Erythroblast (primary cell): Measurements from ENCODE around the gene ZNF628.

Source experiments
- GATA1 ChIP-seq: IDR thresholded peaks from 2 replicates; pipeline ENCODE4 v1.6.1; 2011; ENCODE audit warnings: low read depth, mild to moderate bottlenecking, control low read depth, low read length, moderate library complexity
- POLR2A ChIP-seq: IDR thresholded peaks from 2 replicates; pipeline ENCODE4 v1.6.1; 2011; ENCODE audit warnings: mild to moderate bottlenecking, low read length

- TF ChIP-seq POLR2A (no peak), GATA1 (no peak)
These were observed 15.3 kb downstream of the ZNF628 start for GRCh38 chr19:55491546-55492360.
